Measurements from ENCODE around the gene FAM47C.
"Not testable (repeated sequence)": the region's sequence is repeated elsewhere in the genome, so short reads cannot be mapped to it uniquely, and the experiment has no call there.

FAM47C gene

DNA sequence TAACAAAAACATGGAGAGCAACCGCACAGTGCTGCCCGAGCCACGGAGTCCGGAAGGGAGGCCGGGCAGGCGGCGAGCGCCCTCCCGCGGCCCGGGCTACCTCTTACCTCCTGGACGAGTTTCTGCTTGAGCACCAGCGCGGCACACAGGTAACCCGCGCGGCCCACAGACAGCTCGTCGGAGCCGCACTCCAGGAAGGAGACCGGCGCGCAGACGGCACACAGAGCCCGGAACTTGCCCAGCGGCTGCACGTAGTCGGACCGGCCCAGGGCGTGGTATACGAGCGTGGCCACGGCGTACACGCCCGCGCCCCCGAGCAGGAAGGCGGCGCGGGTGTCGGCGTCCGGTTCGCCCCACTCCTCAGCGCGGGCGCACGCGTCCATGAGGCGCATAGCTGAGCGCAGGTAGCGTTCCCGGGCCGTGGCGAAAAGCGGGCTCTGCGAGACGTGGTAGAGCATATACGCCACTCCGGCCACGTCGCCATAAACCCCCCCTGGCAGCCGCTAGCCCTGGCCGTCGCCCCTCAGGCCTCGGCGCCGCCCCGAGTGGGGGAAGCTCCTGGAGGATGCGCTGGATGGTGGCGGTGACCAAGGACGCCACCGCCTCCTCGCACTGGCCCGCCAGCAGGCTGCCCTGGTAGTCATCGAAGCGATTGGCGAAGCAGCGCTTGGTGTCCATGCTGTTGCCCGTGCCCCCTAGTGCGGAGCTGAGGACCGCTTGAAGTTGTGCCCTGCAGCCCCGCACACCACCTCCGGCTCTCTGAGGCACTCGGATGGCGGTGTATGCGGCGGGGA is 22.6 kb upstream of the FAM47C start:
- H3K27ac ChIP-seq, result not testable (repeated sequence)
- TF ChIP-seq, protein P1, sequence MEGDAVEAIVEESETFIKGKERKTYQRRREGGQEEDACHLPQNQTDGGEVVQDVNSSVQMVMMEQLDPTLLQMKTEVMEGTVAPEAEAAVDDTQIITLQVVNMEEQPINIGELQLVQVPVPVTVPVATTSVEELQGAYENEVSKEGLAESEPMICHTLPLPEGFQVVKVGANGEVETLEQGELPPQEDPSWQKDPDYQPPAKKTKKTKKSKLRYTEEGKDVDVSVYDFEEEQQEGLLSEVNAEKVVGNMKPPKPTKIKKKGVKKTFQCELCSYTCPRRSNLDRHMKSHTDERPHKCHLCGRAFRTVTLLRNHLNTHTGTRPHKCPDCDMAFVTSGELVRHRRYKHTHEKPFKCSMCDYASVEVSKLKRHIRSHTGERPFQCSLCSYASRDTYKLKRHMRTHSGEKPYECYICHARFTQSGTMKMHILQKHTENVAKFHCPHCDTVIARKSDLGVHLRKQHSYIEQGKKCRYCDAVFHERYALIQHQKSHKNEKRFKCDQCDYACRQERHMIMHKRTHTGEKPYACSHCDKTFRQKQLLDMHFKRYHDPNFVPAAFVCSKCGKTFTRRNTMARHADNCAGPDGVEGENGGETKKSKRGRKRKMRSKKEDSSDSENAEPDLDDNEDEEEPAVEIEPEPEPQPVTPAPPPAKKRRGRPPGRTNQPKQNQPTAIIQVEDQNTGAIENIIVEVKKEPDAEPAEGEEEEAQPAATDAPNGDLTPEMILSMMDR (conservative IDR thresholded peaks at IDR 0.05), result peak; percentile 57

DNA sequence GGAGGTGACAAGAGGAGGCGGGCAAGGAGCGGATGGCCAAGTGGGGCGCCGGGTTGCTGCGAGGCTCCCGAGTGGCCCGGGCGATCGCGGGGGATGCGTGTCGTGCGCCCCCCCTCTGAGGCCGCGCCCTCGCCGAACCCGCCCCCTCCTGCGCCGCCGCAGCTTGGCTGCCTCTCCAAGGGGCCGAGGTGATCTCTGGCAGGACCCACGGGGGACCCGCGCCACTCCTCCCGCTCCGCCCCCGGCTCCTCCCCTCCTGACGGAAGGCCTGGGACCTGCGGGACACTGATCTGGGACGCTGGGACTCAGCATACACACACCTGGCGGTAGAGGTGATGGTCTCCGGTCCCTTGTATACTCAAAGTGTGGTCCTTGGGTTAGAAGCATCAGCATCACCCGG is 21.9 kb upstream of the FAM47C start:
- H3K27ac ChIP-seq, result no peak overlapping the region
- TF ChIP-seq, protein P1 (conservative IDR thresholded peaks at IDR 0.05), result no peak

DNA sequence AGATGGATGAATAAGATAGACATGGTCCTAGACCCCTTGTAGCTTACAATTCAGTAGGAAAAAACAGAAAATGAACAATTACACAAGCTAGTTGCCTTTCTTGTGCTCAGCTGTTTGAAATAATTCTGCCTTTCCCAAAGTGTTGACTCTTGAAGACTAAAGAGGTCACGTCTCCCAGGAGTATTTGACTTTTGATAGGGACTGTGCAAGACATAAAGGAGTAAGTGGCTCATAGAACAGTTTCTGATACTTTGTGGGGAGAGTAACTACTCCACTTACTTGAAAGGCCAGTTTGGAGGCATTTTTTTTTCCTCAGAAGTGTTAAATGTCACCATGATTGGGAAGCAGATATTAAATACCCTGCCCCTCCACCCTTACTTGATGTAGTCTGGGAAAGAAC is 21.0 kb upstream of the FAM47C start:
- not testable (repeated sequence) for H3K27ac ChIP-seq

DNA sequence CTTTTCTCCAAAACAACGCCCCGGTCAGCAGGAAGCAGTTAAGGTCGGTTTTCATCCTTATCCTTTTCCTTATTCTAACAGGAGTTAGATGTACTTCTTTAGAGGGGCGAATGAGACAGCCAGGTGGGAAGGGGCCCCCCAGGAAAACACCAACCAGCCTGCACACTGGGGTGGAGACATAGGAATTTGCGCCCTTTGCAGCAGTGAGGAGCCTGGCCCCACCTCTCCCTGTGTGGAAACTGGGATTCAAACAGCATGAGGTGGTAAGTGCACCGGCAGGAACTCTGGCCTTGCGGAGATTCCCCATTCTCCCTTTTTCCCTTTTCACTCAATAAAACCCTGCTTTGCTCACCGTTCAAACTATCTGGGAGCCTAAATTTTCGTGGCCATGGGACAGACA is 8.0 kb upstream of the FAM47C start:
- H3K27ac ChIP-seq, result no peak overlapping the region
- TF ChIP-seq, protein P1 (conservative IDR thresholded peaks at IDR 0.05), result no peak

DNA sequence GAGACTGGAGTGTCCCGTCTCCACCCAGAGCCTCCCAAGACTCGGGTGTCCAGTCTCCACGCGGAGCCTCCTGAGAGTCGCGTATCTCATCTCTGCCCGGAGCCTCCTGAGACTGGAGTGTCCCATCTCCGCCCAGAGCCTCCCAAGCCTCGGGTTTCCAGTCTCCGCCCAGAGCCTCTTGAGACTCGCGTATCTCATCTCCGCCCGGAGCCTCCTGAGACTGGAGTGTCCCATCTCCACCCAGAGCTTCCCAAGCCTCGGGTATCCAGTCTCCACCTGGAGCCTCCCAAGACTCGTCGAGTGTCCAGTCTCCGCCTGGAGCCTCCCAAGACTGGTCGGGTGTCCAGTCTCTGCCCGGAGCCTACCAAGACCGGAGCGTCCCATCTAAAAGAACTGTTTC is 2.3 kb downstream of the FAM47C start:
- TF ChIP-seq, protein P1 (conservative IDR thresholded peaks at IDR 0.05), result no peak
- H3K27ac ChIP-seq, result no peak overlapping the region

DNA sequence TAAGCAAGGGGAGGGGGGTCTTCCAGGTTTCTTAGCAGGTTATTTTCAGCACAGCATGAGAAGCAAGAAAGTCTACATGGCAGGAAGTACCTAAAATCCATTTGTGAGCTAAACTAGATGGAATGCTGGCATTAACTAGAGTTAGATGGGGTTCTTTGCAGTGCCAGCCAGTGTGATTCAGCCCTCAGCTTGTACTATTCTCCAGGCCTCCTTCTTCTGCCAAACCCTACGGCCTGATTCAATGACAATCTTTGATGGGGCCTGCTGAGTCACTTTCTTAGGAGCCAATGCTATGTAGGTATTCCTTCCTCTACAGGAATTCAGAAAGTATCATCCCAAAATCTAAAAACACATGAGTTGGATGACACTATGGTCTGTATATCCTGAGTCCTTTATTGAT is 26.1 kb downstream of the FAM47C start:
- H3K27ac ChIP-seq, result not testable (repeated sequence)

DNA sequence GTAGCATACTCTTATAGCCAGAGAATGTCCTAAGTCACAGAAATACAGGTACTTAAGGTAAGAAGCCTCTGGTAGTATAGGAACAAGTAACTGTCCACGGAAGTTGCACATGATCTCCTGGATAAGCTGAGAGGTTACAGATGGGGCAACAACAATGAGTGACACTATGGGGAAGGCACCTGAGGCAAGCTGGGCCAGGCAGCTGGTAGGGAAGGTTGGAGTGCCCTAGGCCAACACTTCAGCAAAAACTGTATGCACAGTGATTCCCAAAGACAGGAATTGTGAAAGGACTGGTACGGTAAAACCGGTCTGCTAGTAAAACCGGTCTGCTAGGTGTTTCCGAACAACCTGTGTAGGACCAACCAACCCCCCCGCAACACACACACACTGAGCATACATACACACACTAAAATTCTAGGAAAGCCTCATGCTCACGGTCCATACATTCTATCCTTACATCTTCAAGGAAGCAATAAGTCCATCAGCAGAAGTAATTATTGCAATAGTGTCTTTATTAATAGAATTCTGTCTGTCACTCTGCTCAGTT is 28.6 kb downstream of the FAM47C start:
- H3K27ac ChIP-seq, result not testable (repeated sequence)

DNA sequence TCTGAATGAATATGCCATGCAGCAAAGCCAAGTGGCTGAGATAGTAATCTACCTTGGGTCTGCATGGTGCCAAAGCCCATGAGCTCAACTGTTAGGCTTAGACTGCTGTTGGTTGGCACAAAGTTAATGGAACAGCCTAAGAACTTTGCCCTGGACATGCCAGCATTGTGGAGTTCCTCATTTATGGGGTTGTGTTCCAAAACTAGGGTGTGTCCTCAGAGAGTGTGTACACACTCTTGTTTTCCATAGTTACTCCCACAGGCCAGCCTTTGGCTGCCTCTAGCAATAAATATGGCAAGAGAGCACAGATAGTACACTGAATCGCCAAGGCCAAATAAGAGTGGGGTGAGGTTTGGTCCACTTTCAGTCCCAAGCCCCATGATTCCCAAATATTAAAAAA is 30.6 kb downstream of the FAM47C start:
- H3K27ac ChIP-seq, result not testable (repeated sequence)

DNA sequence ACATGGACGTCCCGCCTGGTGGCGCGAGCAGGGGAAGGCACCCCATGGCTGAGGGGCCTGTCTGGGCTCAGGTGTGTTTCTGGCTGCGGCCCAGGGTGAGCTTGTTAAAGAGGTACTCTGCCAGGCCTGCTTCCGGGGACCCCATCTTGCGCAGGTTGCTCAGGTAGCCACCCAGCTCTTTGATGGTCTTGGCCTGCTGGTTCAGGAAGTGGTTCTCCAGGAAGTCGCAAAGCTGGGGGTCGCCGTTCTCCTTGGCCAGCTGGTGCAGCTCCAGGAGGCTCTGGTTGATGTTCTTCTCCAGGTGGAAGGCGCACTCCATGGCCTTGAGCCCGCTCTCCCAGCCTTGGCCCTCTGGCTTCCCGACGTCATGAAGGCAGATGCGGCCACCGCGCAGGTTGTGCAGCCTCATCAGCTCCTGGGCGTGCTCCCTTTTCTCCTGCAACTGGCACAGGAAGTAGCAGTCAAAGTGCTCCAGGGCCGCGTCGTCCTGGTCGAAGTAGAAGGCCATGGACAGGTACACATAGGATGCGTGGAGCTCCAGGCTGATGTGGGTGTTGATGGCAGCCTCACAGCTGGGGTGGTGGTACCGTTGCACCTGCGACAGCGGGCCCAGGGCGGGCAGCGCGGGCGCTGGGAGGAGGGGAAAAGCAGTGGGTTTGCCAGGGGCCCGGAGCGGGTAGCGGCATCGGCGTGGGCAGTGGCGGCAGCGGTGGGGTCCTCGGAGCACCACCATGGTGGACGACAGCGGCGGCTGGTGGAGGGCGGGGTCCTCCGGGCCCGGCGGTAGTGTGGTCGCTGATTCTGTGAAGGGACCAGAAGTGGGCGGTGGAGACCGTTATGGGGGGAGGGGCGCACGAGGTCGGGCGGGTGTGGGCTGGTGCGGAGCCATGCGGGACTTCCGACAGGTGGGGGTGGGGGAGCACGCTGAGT is 35.1 kb downstream of the FAM47C start:
- H3K27ac ChIP-seq, result not testable (repeated sequence)

DNA sequence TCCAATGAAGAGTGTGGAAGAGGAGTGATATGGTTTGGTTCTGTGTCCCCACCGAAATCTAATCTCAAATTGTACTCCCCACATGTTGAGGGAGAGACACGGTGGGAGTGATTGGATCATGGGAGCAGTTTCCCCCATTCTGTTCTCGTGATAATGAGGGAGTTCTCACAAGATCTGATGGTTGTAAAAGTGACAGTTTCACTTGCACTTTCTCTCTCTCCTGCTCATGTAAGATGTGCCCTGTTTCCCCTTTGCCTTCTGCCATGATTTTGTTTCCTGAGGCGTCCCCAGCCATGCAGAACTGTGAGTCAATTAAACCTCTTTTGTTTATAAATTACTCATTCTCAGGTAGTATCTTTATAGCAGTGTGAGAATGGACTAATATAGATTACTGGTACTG is 39.6 kb downstream of the FAM47C start:
- TF ChIP-seq, protein P1 (conservative IDR thresholded peaks at IDR 0.05), result no peak

DNA sequence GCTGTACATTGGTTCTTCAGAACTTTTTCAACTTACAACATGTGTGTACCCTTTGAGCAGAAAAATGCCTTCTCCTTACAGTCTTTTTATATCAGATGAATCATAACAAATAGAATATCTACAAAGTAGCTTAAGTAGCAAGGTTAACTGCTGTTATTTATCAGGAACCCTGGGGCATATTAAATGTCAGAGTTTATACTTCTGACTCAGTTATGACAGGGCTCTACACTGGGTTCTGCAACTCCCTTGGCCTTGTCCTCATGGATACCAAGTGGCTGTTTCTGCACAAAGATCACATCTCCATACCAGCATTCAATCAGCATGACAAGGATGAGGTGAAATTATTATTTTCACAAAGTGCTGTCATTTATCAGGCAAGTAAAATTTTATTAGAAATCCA is 49.4 kb downstream of the FAM47C start:
- not testable (repeated sequence) for H3K27ac ChIP-seq

More for the DNA sequence above, 39.6 kb downstream of the FAM47C start:
- no peak overlapping the region for H3K27ac ChIP-seq
